GM21390 (cell line): ENCODE measurements around the gene MCM5.
"Not testable (repeated sequence)": the region's sequence is repeated elsewhere in the genome, so short reads cannot be mapped to it uniquely, and the experiment has no call there.

Source experiments
- ATAC-seq: cut with Tn5 transposase; IDR thresholded peaks from one replicate; pipeline ENCODE4 v1.9.1; 2021; ENCODE audit not compliant: unreplicated experiment

The MCM5 gene

DNA sequence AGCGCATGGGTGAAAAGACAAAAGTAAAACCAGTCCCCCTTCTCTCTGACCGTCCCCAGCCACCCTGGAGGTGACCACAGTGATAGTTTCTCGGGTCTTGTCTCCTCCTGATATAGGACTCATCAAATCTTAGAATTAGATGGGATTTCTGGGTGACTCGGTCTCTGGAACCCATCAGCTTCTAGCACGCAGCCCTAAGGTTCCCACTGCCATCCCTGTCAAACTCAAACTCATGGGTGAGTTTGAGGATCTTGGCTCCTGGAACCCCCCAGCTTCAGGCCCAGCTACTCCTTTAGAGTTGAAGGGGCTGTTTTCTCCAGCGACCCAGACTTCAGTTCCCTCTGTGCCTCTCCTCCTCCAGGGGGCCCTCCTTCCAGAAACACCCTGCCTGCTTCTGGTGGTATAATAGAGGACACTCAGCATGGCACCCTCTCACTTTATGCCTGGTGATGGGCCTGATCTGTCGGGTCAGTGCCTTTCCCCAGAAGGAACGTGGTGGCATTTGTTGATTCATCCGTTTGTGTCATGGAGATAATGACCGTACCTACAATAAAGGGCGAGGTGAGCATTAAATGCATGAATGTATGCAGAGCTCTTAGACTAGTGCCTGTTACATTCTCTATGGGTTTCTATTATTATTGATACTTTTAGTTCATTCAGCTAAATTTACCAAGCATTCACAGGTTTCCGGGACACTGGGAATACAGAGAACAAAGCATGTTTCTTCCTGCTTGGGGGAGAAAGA, 31.7 kb downstream of the MCM5 start:
- ATAC-seq, result no peak

DNA sequence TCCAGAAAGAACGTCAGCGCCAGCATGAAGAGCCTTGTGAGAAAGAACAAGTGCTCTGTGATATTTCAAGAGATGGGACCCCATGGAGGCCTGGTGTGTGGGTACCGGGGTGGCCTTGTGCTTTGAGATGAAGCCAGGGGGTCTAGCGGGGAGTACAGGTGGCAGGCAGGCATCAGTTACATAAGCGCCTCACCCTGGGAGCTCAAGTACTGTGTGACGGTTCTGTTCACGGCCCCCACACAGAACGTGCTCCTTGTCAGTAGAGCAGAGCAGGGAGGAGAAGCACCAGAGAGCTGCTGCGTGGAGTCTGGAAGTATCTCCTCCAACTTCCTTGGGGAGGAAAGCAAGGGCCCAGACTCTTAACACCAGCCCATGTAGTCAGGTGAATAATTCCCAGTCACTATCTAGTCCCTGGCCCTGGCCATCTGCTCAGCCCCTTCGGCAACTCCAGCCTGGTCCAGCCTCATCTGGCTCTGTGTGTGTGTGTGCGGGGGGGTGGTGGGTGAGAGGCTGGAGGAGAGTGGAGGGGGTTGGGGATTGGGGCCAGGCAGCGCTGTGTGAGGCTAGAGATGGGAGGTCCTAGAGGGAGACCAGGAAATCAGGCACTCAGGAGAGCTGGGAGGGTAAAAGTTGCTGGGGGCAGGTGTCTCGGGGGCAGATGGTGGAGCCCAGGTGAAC, 32.4 kb downstream of the MCM5 start:
- no peak for ATAC-seq

GRCh38 chr22:35434061-35434710, 34.2 kb downstream of the MCM5 start:
- ATAC-seq, result no peak

DNA sequence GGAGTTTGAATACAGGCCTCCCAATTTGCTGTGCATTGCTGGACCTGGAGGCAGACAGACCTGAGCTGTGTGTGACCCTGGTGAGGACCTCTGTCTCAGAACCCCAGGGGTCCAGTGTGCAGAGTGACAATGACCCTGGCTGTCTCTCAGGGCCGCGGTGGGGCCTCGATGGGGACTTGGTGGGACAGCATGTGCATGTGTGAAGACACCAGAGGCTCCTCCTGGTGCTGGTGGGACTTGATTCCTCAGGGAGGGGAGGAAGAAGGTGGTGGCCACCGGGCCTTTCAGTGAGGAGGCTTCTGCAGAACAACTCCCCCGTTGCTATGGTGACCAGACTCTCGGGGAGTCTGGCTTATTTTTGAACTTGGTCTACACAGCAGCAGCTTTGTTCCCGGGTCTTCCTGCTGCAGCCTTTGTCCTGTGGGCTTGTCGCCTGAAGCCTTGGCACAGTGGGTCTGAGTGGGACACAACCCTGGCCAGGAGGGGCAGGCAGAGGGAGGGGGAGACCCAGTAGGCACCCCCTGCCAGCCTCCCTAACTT, 35.3 kb downstream of the MCM5 start:
- no peak for ATAC-seq

DNA sequence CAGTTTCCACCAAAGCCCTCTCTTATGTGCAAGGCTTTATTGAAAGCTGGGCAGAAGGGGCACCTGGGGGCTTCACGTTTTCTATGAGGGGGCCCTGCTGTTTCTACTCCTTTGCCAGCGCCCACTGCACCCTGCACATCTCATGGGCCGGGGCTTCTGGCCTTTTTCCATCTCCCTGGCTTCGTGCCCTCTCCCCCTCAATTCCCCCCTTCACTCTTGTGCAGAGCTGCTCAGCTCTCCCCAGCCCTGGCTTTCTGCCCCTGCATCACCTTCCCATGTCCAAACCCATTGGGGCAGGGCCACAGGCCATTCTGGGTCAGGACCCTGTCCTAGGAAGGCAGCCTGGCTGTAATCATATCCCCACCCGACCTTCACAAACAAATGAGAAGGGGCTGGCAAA, 36.5 kb downstream of the MCM5 start:
- no peak for ATAC-seq

DNA sequence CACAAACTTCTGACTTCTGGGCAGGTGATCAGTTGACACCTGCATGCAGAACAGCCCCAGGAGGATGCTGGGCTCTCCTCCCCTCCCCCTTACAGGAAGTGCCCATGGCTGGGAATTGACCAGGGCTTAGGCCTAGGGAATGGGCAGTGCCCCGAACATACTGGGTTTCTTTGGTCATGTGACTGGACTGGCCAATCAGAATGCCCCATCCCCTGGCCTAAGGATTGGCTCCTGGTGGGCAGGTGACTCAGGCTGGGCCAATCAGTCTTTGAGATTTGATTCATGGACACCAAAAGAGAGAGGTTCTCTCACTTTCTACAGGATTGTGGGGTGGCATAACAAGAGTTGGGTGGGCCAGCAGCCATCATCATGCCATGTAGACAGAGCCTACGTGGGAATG, 37.1 kb downstream of the MCM5 start:
- no peak for ATAC-seq

- ATAC-seq, result not testable (repeated sequence)
Measured at GRCh38 chr22:35438673-35439364, 38.9 kb downstream of the MCM5 start.

- ATAC-seq, result no peak
Measured at GRCh38 chr22:35439365-35439717, 39.4 kb downstream of the MCM5 start.

GRCh38 chr22:35440129-35440528, 40.2 kb downstream of the MCM5 start:
- no peak for ATAC-seq

- ATAC-seq, result no peak
Measured at GRCh38 chr22:35441489-35442100, 41.7 kb downstream of the MCM5 start.

DNA sequence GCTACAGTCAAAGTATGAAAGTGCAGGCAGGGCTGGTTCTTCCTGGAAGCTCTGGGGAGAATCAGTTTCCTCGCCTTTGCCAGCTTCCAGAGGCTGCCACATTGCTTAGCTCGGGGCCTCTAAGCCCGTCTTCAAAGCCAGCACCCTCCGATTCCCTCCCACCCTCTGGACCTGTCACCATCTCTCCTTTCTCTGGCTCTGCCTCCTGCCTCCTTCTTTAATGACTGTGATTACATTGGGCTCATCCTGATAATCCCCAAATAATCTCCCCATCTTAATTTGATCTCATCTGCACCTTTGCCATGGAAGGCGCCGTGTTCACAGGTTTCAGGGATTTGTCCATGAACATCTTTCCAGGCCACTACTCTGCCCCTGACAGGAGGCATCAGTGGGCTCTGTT, 42.5 kb downstream of the MCM5 start:
- ATAC-seq, result no peak

DNA sequence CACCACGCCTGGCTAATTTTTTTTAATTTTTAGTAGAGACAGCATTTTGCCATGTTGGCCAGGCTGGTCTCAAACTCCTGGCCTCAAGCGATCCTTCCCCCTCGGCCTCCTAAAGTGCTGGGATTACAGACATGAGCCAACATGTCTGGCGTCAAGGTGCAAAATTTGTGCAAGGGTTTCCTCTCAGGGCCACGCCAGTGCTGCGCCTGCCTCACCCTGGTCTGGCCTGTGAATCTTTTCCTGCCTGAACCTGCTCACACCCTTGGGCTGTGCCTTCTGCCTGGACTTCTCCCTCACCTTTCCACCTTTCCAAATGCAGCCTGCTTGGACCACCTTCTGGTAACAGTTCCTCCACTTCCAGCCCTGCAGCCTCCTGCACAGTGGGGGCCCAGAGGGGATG, 43.4 kb downstream of the MCM5 start:
- ATAC-seq, result no peak

DNA sequence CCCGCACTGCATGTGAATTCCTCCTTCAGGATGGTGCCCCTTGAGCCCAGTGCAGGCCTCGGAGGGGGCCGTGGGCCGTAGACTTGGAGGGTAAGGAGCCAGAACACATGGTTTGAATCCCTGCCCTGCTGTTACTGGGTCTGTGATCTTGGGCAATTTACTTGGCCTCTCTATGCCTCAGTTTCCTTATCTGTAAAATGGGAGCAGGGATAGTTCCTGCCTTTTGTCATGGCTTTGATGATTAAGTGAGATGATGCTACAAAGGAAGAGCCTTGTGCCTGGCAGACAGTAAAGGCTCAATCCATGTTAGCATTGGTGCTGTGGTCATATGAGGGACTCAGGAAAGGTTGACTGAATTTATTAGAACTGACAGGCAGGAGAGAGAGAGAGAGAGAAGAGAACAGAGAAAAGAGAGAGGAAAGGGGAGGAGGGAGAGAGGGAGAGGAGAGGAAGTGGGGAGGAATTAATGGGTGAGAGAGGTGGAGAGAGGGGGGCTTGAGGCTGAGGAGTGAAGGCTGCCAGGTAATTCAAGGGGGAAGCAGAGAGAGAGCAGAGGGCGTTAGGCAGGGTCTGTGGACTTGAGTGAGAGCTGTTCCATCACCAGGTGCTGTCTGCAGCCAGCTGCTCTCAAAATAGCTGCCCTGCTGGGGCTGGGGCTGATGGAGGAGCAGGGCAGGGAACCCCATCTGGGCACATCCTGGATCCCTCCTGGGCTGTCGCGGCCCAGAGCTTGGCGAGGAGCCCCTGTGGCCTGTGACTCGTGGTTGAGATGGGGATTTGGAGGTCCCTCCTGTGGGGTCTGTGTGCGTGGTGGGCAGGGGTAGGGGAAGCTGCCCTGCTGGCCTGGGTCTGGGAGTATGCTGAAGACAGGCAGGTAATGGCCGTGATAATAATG, 44.1 kb downstream of the MCM5 start:
- ATAC-seq, result no peak

GRCh38 chr22:35444685-35445399, 44.9 kb downstream of the MCM5 start:
- no peak for ATAC-seq

DNA sequence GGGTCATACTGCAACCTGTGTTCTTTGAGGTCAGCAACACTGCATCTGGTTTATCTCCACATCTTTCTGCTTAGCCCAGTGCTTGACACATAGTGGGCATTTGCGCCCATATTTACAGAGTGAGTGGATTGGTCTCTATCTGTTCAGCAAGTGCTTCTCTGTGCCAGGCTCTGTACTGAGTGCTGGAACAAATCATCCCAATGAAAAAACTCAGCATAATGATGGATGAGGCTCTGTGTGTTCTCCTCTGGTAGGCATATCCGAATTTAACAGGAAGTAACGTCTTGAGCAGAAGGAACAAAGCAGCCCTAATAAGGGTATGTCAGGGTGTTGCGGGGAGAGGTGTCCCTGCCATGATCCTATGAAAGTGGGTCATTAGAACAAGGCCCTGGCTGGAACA, 46.0 kb downstream of the MCM5 start:
- no peak for ATAC-seq

DNA sequence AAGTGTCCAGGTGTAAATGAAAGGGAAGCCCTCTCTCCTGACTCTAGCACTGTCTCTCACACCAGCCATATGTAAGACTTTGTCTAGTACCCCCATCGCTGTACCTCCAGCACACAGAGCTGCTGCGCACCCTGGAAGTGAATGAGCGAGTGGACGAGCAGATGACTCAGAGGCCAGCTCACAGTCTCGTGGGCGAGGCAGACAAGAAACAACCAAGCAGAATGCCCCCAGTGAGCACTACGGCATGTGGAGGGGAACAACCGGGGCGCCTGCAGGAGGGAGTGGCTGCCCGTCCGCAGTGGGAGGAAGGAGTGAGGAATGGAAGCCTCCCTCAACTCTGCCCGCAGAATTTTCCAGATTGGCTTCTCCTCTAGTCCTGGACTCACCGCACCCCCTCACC, 46.4 kb downstream of the MCM5 start:
- no peak for ATAC-seq

- no peak for ATAC-seq
Measured at GRCh38 chr22:35448523-35448922, 48.6 kb downstream of the MCM5 start.

DNA sequence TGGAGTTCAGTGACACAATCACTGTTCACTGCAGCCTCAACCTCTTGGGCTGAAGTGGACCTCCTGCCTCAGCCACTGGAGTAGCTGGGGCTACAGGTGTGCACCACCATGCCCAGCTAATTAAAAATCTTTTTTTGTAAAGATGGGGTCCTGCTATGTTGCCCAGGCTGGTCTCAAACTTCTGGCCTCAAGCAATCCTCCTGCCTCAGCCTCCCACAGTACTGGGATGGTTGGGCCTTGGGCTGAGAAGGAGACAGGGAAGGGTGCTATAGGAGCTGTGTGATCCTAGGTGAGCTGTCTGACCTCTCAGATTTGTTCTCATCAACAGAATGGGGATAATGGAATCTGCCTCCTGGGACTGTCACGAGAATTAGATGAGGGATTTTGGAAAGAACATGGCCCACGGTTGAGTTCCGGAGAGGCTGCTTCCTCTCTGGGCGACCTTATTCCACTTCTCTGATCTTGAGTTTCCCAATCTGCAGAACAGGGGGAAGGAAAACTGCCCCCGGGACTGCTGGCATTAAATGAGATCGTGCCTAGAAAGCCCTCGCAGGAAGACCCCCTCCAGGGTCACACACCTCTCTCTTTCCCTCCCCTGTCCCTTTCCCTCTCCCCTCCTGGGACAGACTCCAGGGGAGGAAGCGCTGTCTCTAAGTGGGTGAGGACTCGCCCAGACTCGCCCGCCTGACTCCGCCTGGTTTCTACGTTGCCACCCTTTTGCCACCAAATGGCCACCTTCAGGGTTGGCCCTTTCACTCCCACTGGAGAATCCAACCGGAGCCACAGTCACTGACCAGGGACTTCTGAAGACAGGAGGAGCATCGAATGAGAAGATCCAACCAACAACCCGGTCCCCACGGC, 50.1 kb downstream of the MCM5 start:
- ATAC-seq, result no peak
